H9 (cell line): Measurements from ENCODE around the gene DEPDC5. TPM values are rescaled to one million over a fixed set of nuclear protein-coding genes. Genes with fewer than 3 reads are reported as not detected.
A peak's percentile ranks its signal among the peaks of the same experiment; 100 is the strongest.
"Not testable (repeated sequence)": the region's sequence is repeated elsewhere in the genome, so short reads cannot be mapped to it uniquely, and the experiment has no call there.

Experiments used
- DNase-seq: peaks from one replicate; pipeline ENCODE4 v3.0.0-alpha.2; 2017
- H2AFZ ChIP-seq: one replicate; pipeline ENCODE4 v1.6.1; 2013; ENCODE audit warnings: mild to moderate bottlenecking, low read length, control low read depth, moderate library complexity
- H2AK5ac ChIP-seq: 2 replicates; pipeline ENCODE4 v1.6.1; 2013; ENCODE audit warnings: low read length, control low read depth, mixed read lengths; ENCODE audit not compliant: insufficient read length
- H2BK120ac ChIP-seq: one replicate; pipeline ENCODE4 v1.6.1; 2013; ENCODE audit warnings: low read depth, mild to moderate bottlenecking, low read length, control low read depth, inconsistent platforms; ENCODE audit not compliant: poor library complexity, severe bottlenecking
- H2BK12ac ChIP-seq: 2 replicates; pipeline ENCODE4 v1.6.1; 2013; ENCODE audit warnings: low read length, control low read depth, mixed read lengths, low read depth; ENCODE audit not compliant: insufficient read length
- H2BK15ac ChIP-seq: 2 replicates; pipeline ENCODE4 v1.6.1; 2013; ENCODE audit warnings: low read depth, low read length, control low read depth
- H2BK20ac ChIP-seq: one replicate; pipeline ENCODE4 v1.6.1; 2013; ENCODE audit warnings: low read depth, mild to moderate bottlenecking, low read length, control low read depth, inconsistent platforms; ENCODE audit not compliant: poor library complexity, severe bottlenecking
- H2BK5ac ChIP-seq: 2 replicates; pipeline ENCODE4 v1.6.1; 2013; ENCODE audit warnings: low read length, control low read depth, mixed read lengths; ENCODE audit not compliant: insufficient read length
- H3K14ac ChIP-seq: 2 replicates; pipeline ENCODE4 v1.6.1; 2013; ENCODE audit warnings: low read length, control low read depth; ENCODE audit not compliant: insufficient read depth
- H3K18ac ChIP-seq: 2 replicates; pipeline ENCODE4 v1.6.1; 2013; ENCODE audit warnings: low read depth, mild to moderate bottlenecking, mixed read lengths, low read length, control low read depth; ENCODE audit not compliant: insufficient read length
- H3K23ac ChIP-seq: 2 replicates; pipeline ENCODE4 v1.6.1; 2013; ENCODE audit warnings: low read length, control low read depth, mixed read lengths, low read depth; ENCODE audit not compliant: insufficient read length
- H3K23me2 ChIP-seq: 2 replicates; pipeline ENCODE4 v1.6.1; 2013; ENCODE audit warnings: low read depth, mild to moderate bottlenecking, mixed read lengths, low read length, control low read depth; ENCODE audit not compliant: insufficient read length, poor library complexity, severe bottlenecking
- H3K27ac ChIP-seq: 2 replicates; pipeline ENCODE4 v1.5.1; 2013; ENCODE audit warnings: low read length, control low read depth, mixed read lengths, low read depth; ENCODE audit not compliant: insufficient read length
- H3K27me3 ChIP-seq: 2 replicates; pipeline ENCODE4 v1.6.1; 2013; ENCODE audit warnings: low read length, control low read depth, inconsistent platforms; ENCODE audit not compliant: insufficient read depth
- H3K4ac ChIP-seq: 2 replicates; pipeline ENCODE4 v1.6.1; 2013; ENCODE audit warnings: low read depth, mild to moderate bottlenecking, control low read depth, inconsistent platforms, low read length, moderate library complexity
- H3K4me1 ChIP-seq: 2 replicates; pipeline ENCODE4 v1.6.1; 2013; ENCODE audit warnings: low read length, control low read depth, inconsistent platforms; ENCODE audit not compliant: insufficient read depth
- H3K4me2 ChIP-seq: 2 replicates; pipeline ENCODE4 v1.6.1; 2013; ENCODE audit warnings: low read length, control low read depth, mixed read lengths; ENCODE audit not compliant: insufficient read length, insufficient read depth
- H3K56ac ChIP-seq: 2 replicates; pipeline ENCODE4 v1.6.1; 2013; ENCODE audit warnings: low read depth, mild to moderate bottlenecking, mixed read lengths, low read length, control low read depth; ENCODE audit not compliant: insufficient read length
- H3K79me1 ChIP-seq: 2 replicates; pipeline ENCODE4 v1.6.1; 2013; ENCODE audit warnings: low read depth, mild to moderate bottlenecking, moderate library complexity, low read length, control low read depth, inconsistent platforms; ENCODE audit not compliant: insufficient read depth, poor library complexity, severe bottlenecking
- H3K79me2 ChIP-seq: 2 replicates; pipeline ENCODE4 v1.6.1; 2013; ENCODE audit warnings: low read length, control low read depth, inconsistent platforms; ENCODE audit not compliant: insufficient read depth
- H3K9ac ChIP-seq: 2 replicates; pipeline ENCODE4 v1.6.1; 2013; ENCODE audit warnings: low read length, control low read depth, mixed read lengths; ENCODE audit not compliant: insufficient read length; ENCODE audit errors: extremely low read depth
- H3K9me3 ChIP-seq: one replicate; pipeline ENCODE4 v1.6.1; 2013; ENCODE audit warnings: low read depth, low read length, inconsistent platforms; ENCODE audit not compliant: control insufficient read depth
- H3T11ph ChIP-seq: one replicate; pipeline ENCODE4 v1.6.1; 2013; ENCODE audit warnings: mild to moderate bottlenecking, low read length, control low read depth, inconsistent platforms
- H4K20me1 ChIP-seq: one replicate; pipeline ENCODE4 v1.6.1; 2013; ENCODE audit not compliant: control insufficient read depth, insufficient read length, insufficient read depth
- H4K5ac ChIP-seq: 2 replicates; pipeline ENCODE4 v1.6.1; 2013; ENCODE audit warnings: low read depth, mild to moderate bottlenecking, mixed read lengths, low read length, control low read depth; ENCODE audit not compliant: insufficient read length
- H4K8ac ChIP-seq: replicated peaks from 2 replicates; pipeline ENCODE4 v1.6.1; 2013; ENCODE audit warnings: low read length, control low read depth, mixed read lengths, low read depth; ENCODE audit not compliant: insufficient read length
- H4K91ac ChIP-seq: 2 replicates; pipeline ENCODE4 v1.6.1; 2013; ENCODE audit warnings: low read depth, mild to moderate bottlenecking, moderate library complexity, mixed read lengths, low read length, control low read depth; ENCODE audit not compliant: insufficient read length
- H3K27ac Mint-ChIP-seq, 3 experiments: 2 replicates in 2 of 3; 3 replicates in 1 of 3; pipeline ENCODE4 v1.8.0; 2020 to 2021; ENCODE audit warnings: mixed read lengths in 3 of 3, mild to moderate bottlenecking in 1 of 3, moderate library complexity in 1 of 3
- H3K27me3 Mint-ChIP-seq: 2 replicates; pipeline ENCODE4 v1.8.0; 2021; ENCODE audit warnings: low read depth, mild to moderate bottlenecking, moderate library complexity, mixed read lengths
- H3K36me3 Mint-ChIP-seq, 3 experiments: 2 replicates in 2 of 3; 3 replicates in 1 of 3; pipeline ENCODE4 v1.8.0; 2020 to 2021; ENCODE audit warnings: low read depth in 3 of 3, mixed read lengths in 3 of 3; ENCODE audit not compliant: insufficient read depth in 1 of 3
- H3K4me1 Mint-ChIP-seq, 2 experiments: 2 replicates each; pipeline ENCODE4 v1.8.0; 2020; ENCODE audit warnings: mixed read lengths in 2 of 2
- H3K4me3 Mint-ChIP-seq, 2 experiments: 2 replicates in 1 of 2; 3 replicates in 1 of 2; pipeline ENCODE4 v1.8.0; 2020 to 2021; ENCODE audit warnings: mild to moderate bottlenecking in 2 of 2, mixed read lengths in 2 of 2, moderate library complexity in 1 of 2
- H3K9me3 Mint-ChIP-seq, 2 experiments: 2 replicates in 1 of 2; 3 replicates in 1 of 2; pipeline ENCODE4 v1.8.0; 2020; ENCODE audit warnings: mild to moderate bottlenecking in 2 of 2, mixed read lengths in 2 of 2, moderate library complexity in 1 of 2
- CTCF ChIP-seq: fragments of 200-600 bp; sonication (generic); conservative IDR thresholded peaks from 3 replicates; pipeline ENCODE4 v1.8.0; 2021; ENCODE audit warnings: antibody characterized with exemption, mild to moderate bottlenecking
- WGBS: extraction: QIAGEN DNeasy Blood & Tissue Kit; methylation state at CpG from one replicate; pipeline ENCODE4 v1.1.7; 2013; ENCODE audit warnings: missing lambda C conversion rate, low lambda C conversion rate, mixed read lengths; ENCODE audit not compliant: insufficient read length; ENCODE audit errors: extremely low coverage; 5-methylcytosine and 5-hydroxymethylcytosine counted together
- total RNA-seq: library from RNA; stranded (reverse); gene quantifications from 2 replicates; pipeline ENCODE4 v1.2.1, GENCODE V29; 2021

Gene DEPDC5
- total RNA-seq, 1 experiment from 2014 or later: 29.2 TPM

GRCh38 chr22:31814942-31815341 lies 61.1 kb downstream of the DEPDC5 start:
- Histone ChIP-seq H2BK20ac (no peak overlapping the region), H3K23ac (no peak overlapping the region), H2BK15ac (no peak overlapping the region), H3K23me2 (no peaks in the 10 kb centered on the region), H4K8ac (no peak overlapping the region), H2BK120ac (no peak overlapping the region), H2AFZ (no peak overlapping the region), H2BK12ac (no peak overlapping the region), H3K27ac (no peak overlapping the region), H2BK5ac (no peak overlapping the region), H3K56ac (no peak overlapping the region), H3K79me2 (no peaks in the 10 kb centered on the region), H3K14ac (no peak overlapping the region), H4K20me1 (no peaks in the 10 kb centered on the region), H3K4ac (no peak overlapping the region), H4K5ac (no peak overlapping the region), H3K79me1 (no peaks in the 10 kb centered on the region), H3T11ph (no peak overlapping the region), H3K4me2 (no peak overlapping the region), H3K27me3 (no peaks in the 10 kb centered on the region), H3K9ac (no peak overlapping the region), H2AK5ac (no peak overlapping the region), H3K4me1 (no peaks in the 10 kb centered on the region), H3K9me3 (no peaks in the 10 kb centered on the region), H3K18ac (no peak overlapping the region), H4K91ac (no peak overlapping the region)
- H3K4me1 Mint-ChIP-seq: no peaks in the 10 kb centered on the region
- TF ChIP-seq CTCF: no peak
- peak overlapping the region in 2 of 3 experiments; percentile 18 to 64; a peak in 1 of 7 replicates for H3K27ac Mint-ChIP-seq
- no peak for DNase-seq
- no peak overlapping the region for H3K4me3 Mint-ChIP-seq
- no peaks in the 10 kb centered on the region for H3K27me3 Mint-ChIP-seq
- no CpG with 5 or more reads among the region's 7 CpGs for WGBS
- H3K36me3 Mint-ChIP-seq: peaks cover 33 to 74% (median 61%) of the 10 kb centered on the region in 3 experiments
- no peaks in the 10 kb centered on the region for H3K9me3 Mint-ChIP-seq

DNA sequence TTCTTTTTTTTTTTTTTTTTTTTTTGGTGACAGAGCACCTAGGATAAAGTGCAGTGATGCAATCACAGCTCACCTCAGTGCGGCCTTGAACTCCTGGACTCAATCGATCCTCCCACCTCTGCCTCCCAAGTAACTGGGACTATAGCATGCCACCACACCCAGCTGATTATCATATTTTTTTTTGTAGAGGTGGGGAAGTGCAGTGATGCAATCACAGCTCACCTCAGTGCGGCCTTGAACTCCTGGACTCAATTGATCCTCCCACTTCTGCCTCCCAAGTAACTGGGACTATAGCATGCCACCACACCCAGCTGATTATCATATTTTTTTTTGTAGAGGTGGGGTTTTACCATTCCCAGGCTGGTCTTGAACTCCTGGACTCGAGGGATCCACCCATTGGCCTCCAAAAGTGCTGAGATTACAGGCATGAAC lies 61.6 kb downstream of the DEPDC5 start:
- peaks cover 34 to 72% (median 59%) of the 10 kb centered on the region in 3 experiments for H3K36me3 Mint-ChIP-seq
- no CpG with 5 or more reads among the region's 4 CpGs for WGBS
- H2BK5ac ChIP-seq, H3K9me3 ChIP-seq, H3K27ac Mint-ChIP-seq, H2BK20ac ChIP-seq, H2BK12ac ChIP-seq, H2BK120ac ChIP-seq, H3K27ac ChIP-seq, H3K27me3 ChIP-seq, H3K9ac ChIP-seq, H2AFZ ChIP-seq, H3K4me1 ChIP-seq, H4K91ac ChIP-seq, H3K4me3 Mint-ChIP-seq, DNase-seq, H3K56ac ChIP-seq, H4K20me1 ChIP-seq, H3K79me1 ChIP-seq, H3K23me2 ChIP-seq, H2BK15ac ChIP-seq, H3K4me2 ChIP-seq, H3K27me3 Mint-ChIP-seq, H4K5ac ChIP-seq, H3K18ac ChIP-seq, H3K4me1 Mint-ChIP-seq, H3K79me2 ChIP-seq, H3K4ac ChIP-seq, H3K9me3 Mint-ChIP-seq, H3T11ph ChIP-seq, H3K14ac ChIP-seq, H3K23ac ChIP-seq, H2AK5ac ChIP-seq, H4K8ac ChIP-seq: not testable (repeated sequence)
